A673 (cell line): ENCODE data around the gene EVI5L. TPM values are rescaled to one million over a fixed set of nuclear protein-coding genes. Genes with fewer than 3 reads are reported as not detected.
A peak's percentile ranks its signal among the peaks of the same experiment; 100 is the strongest.

Experiments used
- BruUV-seq: library from RNA; stranded (reverse); fragments of 400-500 nt; replicated peaks from 2 replicates; lab custom pipeline; 2021; lab: Mats Ljungman, UMichigan
- CTCF ChIA-PET: fragments of 300-600 bp; sonication (Branson Sonifier 250); formaldehyde crosslinking; loops from one replicate; lab custom pipeline; 2022; ENCODE audit warnings: antibody characterized with exemption; lab: Charles Lee
- POLR2A ChIA-PET: fragments of 300-600 bp; sonication (Branson Sonifier 250); formaldehyde crosslinking; loops from one replicate; lab custom pipeline; 2022; ENCODE audit warnings: antibody characterized with exemption; ENCODE audit not compliant: low non-redundant PET; lab: Charles Lee
- DNase-seq: peaks from one replicate; pipeline ENCODE4 v3.0.0-alpha.2; 2015; ENCODE audit warnings: low spot score
- H3K27ac ChIP-seq: fragments of 200-600 bp; sonication (generic); 2 replicates; pipeline ENCODE4 v1.5.1; 2016; ENCODE audit warnings: mixed run types, low read depth, mild to moderate bottlenecking, mixed read lengths, antibody characterized with exemption, low read length; ENCODE audit not compliant: poor library complexity, severe bottlenecking
- H3K27me3 ChIP-seq: fragments of 200-600 bp; sonication (generic); replicated peaks from 2 replicates; pipeline ENCODE4 v1.6.1; 2017; ENCODE audit warnings: mixed run types, low read depth, mild to moderate bottlenecking, mixed read lengths, antibody characterized with exemption, low read length; ENCODE audit not compliant: insufficient read depth, poor library complexity
- H3K36me3 ChIP-seq: fragments of 200-600 bp; sonication (generic); 2 replicates; pipeline ENCODE4 v1.6.1; 2016; ENCODE audit warnings: mixed run types, mild to moderate bottlenecking, mixed read lengths, antibody characterized with exemption, low read length; ENCODE audit not compliant: insufficient read depth, poor library complexity, severe bottlenecking
- H3K4me1 ChIP-seq: fragments of 200-600 bp; sonication (generic); 2 replicates; pipeline ENCODE4 v1.6.1; 2017; ENCODE audit warnings: mixed run types, mild to moderate bottlenecking, mixed read lengths, antibody characterized with exemption, low read length; ENCODE audit not compliant: insufficient read depth, poor library complexity, severe bottlenecking
- H3K4me3 ChIP-seq: fragments of 200-600 bp; sonication (generic); 2 replicates; pipeline ENCODE4 v1.5.1; 2016; ENCODE audit warnings: low read depth, mixed run types, mild to moderate bottlenecking, mixed read lengths, low read length; ENCODE audit not compliant: poor library complexity, severe bottlenecking
- H3K9me3 ChIP-seq: fragments of 200-600 bp; sonication (generic); 2 replicates; pipeline ENCODE4 v1.6.1; 2016; ENCODE audit warnings: mixed run types, low read depth, mild to moderate bottlenecking, mixed read lengths, antibody characterized with exemption, low read length; ENCODE audit not compliant: poor library complexity, severe bottlenecking
- CTCF ChIP-seq: fragments of 300-800, 200-600 bp; sonication (generic); conservative IDR thresholded peaks from 2 replicates; pipeline ENCODE4 v1.5.1; 2017; ENCODE audit warnings: low read depth, mild to moderate bottlenecking, antibody characterized with exemption, low read length, moderate library complexity, mixed read lengths
- EZH2 ChIP-seq: fragments of 200-600 bp; sonication (generic); IDR thresholded peaks from 2 replicates; pipeline ENCODE4 v1.6.1; 2017; ENCODE audit warnings: borderline replicate concordance, low read depth, mild to moderate bottlenecking, mixed read lengths, antibody characterized with exemption, low read length; ENCODE audit not compliant: poor library complexity, severe bottlenecking
- intact Hi-C: fragments of 100-400 bp; cut with micrococcal nuclease; formaldehyde crosslinking; loops from one replicate; pipeline ENCODE4 v1.10.0; 2022; ENCODE audit not compliant: unreplicated experiment
- total RNA-seq: library from RNA; stranded (reverse); gene quantifications from 2 replicates; pipeline ENCODE4 v1.2.3, GENCODE V29; 2021

EVI5L gene
- total RNA-seq, 1 experiment from 2014 or later = 4.8 TPM

DNA sequence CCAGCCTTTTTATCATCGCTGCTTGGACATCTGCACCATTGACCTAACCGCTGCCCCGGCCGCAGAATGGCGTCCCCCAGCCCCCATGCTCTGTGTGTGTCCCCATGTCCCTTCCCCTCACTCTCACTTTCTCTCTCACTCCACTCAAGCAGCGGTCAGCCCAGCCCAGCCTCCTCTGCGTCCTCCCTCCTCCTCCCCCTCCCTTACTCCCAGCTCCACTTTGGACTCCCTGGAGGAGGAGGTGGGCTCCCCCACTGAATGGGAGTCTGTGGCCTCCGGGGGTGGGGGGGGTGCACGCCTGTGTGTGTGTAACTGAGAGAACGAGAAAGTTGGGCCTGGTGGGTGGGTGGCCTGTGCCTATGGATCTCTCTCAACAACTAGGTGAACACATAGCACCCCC, 75.8 kb downstream of the EVI5L start:
- DNase-seq = no peak
- H3K9me3 ChIP-seq = no peaks in the 10 kb centered on the region
- no peaks in the 10 kb centered on the region for H3K27me3 ChIP-seq
- TF ChIP-seq CTCF = no peak
- TF ChIP-seq EZH2 = no peak
- no peak overlapping the region for H3K4me3 ChIP-seq
- intact Hi-C loops = no loop called here
- H3K36me3 ChIP-seq = peaks cover 20% of the 10 kb centered on the region
- ChIA-PET POLR2A (no interaction called here), CTCF (no interaction called here)
- H3K4me1 ChIP-seq = peaks cover 13% of the 10 kb centered on the region
- peak overlapping the region; percentile 77 for H3K27ac ChIP-seq
- no TSS peak for BruUV-seq

DNA sequence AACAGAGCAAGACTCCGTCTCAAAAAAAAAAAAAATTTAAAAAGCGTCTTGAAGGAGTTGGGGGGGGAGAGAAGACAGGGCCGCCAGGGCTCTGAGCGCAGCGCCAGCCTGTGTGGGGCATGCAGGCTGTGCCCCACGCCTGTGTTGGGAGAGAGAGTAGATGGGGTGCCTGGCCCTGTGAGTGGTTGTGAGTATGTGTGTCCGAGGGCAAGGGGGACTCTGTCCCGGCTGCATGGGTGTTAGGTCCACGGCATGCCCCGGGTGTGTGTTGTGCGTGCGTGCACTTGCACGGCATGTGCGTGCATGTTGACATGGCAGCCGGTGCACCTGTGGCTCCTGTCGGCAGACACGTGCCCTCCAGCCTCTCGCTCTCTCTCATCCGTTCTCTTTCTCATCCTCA, 77.1 kb downstream of the EVI5L start:
- H3K9me3 ChIP-seq = no peaks in the 10 kb centered on the region
- no peak for DNase-seq
- no peak overlapping the region for H3K27ac ChIP-seq
- TF ChIP-seq EZH2 (no peak), CTCF (no peak)
- no TSS peak for BruUV-seq
- H3K36me3 ChIP-seq = peaks cover 28% of the 10 kb centered on the region
- peaks cover 13% of the 10 kb centered on the region for H3K4me1 ChIP-seq
- H3K27me3 ChIP-seq = no peaks in the 10 kb centered on the region
- POLR2A ChIA-PET = interaction anchor here (0.6 kb wide), 1 partner anchor 713 kb away, joined by 3 read pairs; no protein-coding TSS in a partner anchor
- H3K4me3 ChIP-seq = no peak overlapping the region
- CTCF ChIA-PET = no interaction called here
- intact Hi-C loops = no loop called here

- Histone ChIP-seq H3K4me1 (peaks cover 11% of the 10 kb centered on the region), H3K4me3 (no peak overlapping the region), H3K9me3 (no peaks in the 10 kb centered on the region), H3K27ac (no peak overlapping the region), H3K27me3 (no peaks in the 10 kb centered on the region), H3K36me3 (peaks cover 28% of the 10 kb centered on the region)
- TF ChIP-seq CTCF (no peak), EZH2 (no peak)
- BruUV-seq = no TSS peak
- ChIA-PET POLR2A (no interaction called here), CTCF (no interaction called here)
- intact Hi-C loops = no loop called here
- DNase-seq = no peak
Observed at GRCh38 chr19:7907544-7907943, 77.5 kb downstream of the EVI5L start.
